Activated CD8-positive, alpha-beta memory T cell treated with anti-CD3 and anti-CD28 coated beads, Interleukin-2, amount 50 U/mL, for 1 hour (primary cell): ENCODE results near the gene MAPRE2.

Experiments used
- DNase-seq: peaks from one replicate; pipeline ENCODE4 v3.0.0-alpha.2; 2020; ENCODE audit errors: extremely low read depth

MAPRE2 gene

GRCh38 chr18:35062408-35062807 is 21.2 kb downstream of the MAPRE2 start:
- no peak for DNase-seq

- no peak for DNase-seq
These were observed 22.9 kb downstream of the MAPRE2 start for GRCh38 chr18:35063875-35064690.

GRCh38 chr18:35067454-35067853 is 26.2 kb downstream of the MAPRE2 start:
- DNase-seq: no peak

GRCh38 chr18:35071819-35072247 is 30.6 kb downstream of the MAPRE2 start:
- no peak for DNase-seq

- DNase-seq: no peak
These were observed 31.4 kb downstream of the MAPRE2 start for GRCh38 chr18:35072616-35073015.

- DNase-seq: no peak
These were observed 32.2 kb downstream of the MAPRE2 start for GRCh38 chr18:35073186-35074105.

- no peak for DNase-seq
These were observed 33.4 kb downstream of the MAPRE2 start for GRCh38 chr18:35074581-35074980.

- DNase-seq: no peak
These were observed 33.9 kb downstream of the MAPRE2 start for GRCh38 chr18:35075132-35075531.

- no peak for DNase-seq
These were observed 35.1 kb downstream of the MAPRE2 start for GRCh38 chr18:35076135-35076924.

- no peak for DNase-seq
These were observed 36.7 kb downstream of the MAPRE2 start for GRCh38 chr18:35077937-35078336.

- DNase-seq: no peak
These were observed 38.8 kb downstream of the MAPRE2 start for GRCh38 chr18:35080058-35080457.

- DNase-seq: no peak
These were observed 42.0 kb downstream of the MAPRE2 start for GRCh38 chr18:35083174-35083712.

GRCh38 chr18:35084494-35085449 is 43.6 kb downstream of the MAPRE2 start:
- no peak for DNase-seq

GRCh38 chr18:35085450-35086380 is 44.5 kb downstream of the MAPRE2 start:
- DNase-seq: no peak

GRCh38 chr18:35086704-35087103 is 45.5 kb downstream of the MAPRE2 start:
- no peak for DNase-seq

GRCh38 chr18:35087726-35088125 is 46.5 kb downstream of the MAPRE2 start:
- no peak for DNase-seq

GRCh38 chr18:35088921-35089320 is 47.7 kb downstream of the MAPRE2 start:
- no peak for DNase-seq

- DNase-seq: no peak
These were observed 48.2 kb downstream of the MAPRE2 start for GRCh38 chr18:35089382-35089781.

- DNase-seq: no peak
These were observed 48.8 kb downstream of the MAPRE2 start for GRCh38 chr18:35089891-35090550.
